Activated CD8-positive, alpha-beta T cell treated with anti-CD3 and anti-CD28 coated beads for 36 hours (primary cell): ENCODE results near the gene HAUS3. TPM values are rescaled to one million over a fixed set of nuclear protein-coding genes. Genes with fewer than 3 reads are reported as not detected.

Source experiments
- ATAC-seq: fragments of 200-7000 bp; cut with Tn5 transposase; one replicate; pipeline ENCODE4 v1.10.0; 2021; ENCODE audit warnings: mild to moderate bottlenecking, moderate library complexity
- CTCF ChIA-PET: fragments of 350-600 bp; sonication (Branson Sonifier 250); formaldehyde crosslinking; loops from one replicate; lab custom pipeline; 2021; ENCODE audit warnings: antibody characterized with exemption; lab: Charles Lee
- POLR2A ChIA-PET: fragments of 350-600 bp; sonication (Branson Sonifier 250); formaldehyde crosslinking; loops from one replicate; lab custom pipeline; 2021; ENCODE audit warnings: antibody characterized with exemption; lab: Charles Lee
- DNase-seq: peaks from one replicate; pipeline ENCODE4 v3.0.0-alpha.2; 2020
- H3K27ac Mint-ChIP-seq: one replicate; pipeline ENCODE4 v1.8.0; 2021; ENCODE audit warnings: mild to moderate bottlenecking, mixed read lengths
- H3K27me3 Mint-ChIP-seq: one replicate; pipeline ENCODE4 v1.8.0; 2021; ENCODE audit warnings: mixed read lengths
- H3K36me3 Mint-ChIP-seq: one replicate; pipeline ENCODE4 v1.8.0; 2021; ENCODE audit warnings: low read depth, mixed read lengths
- H3K4me1 Mint-ChIP-seq: one replicate; pipeline ENCODE4 v1.8.0; 2021; ENCODE audit warnings: low read depth, mixed read lengths
- H3K4me3 Mint-ChIP-seq: one replicate; pipeline ENCODE4 v1.8.0; 2021; ENCODE audit warnings: mild to moderate bottlenecking, moderate library complexity, mixed read lengths
- H3K9me3 Mint-ChIP-seq: one replicate; pipeline ENCODE4 v1.8.0; 2021; ENCODE audit warnings: mixed read lengths
- CTCF ChIP-seq: fragments of 200-600 bp; IDR thresholded peaks from one replicate; pipeline ENCODE4 v1.8.0; 2022; ENCODE audit warnings: antibody characterized with exemption, mild to moderate bottlenecking
- intact Hi-C: fragments of 100-400 bp; cut with micrococcal nuclease; formaldehyde crosslinking; loops from one replicate; pipeline ENCODE4 v1.10.0; 2022
- total RNA-seq, 2 experiments: library from RNA; stranded (reverse); gene quantifications; one replicate each; pipeline ENCODE4 v1.2.3, GENCODE V29; 2021

HAUS3 gene
- total RNA-seq, 2 experiments from 2014 or later, result 18.4 to 19.5 TPM

GRCh38 chr4:2248821-2249261, 6.9 kb upstream of the HAUS3 start:
- ATAC-seq (no peak), DNase-seq (no peak)
- ChIA-PET POLR2A (no interaction called here), CTCF (no interaction called here)
- no peak overlapping the region for H3K27ac Mint-ChIP-seq
- no peaks in the 10 kb centered on the region for H3K9me3 Mint-ChIP-seq
- H3K4me1 Mint-ChIP-seq, result peaks cover 14% of the 10 kb centered on the region
- H3K27me3 Mint-ChIP-seq, result no peaks in the 10 kb centered on the region
- no peaks in the 10 kb centered on the region for H3K36me3 Mint-ChIP-seq
- intact Hi-C loops, result no loop called here
- no peak for TF ChIP-seq CTCF
- no peak overlapping the region for H3K4me3 Mint-ChIP-seq

GRCh38 chr4:2248044-2248780, 6.3 kb upstream of the HAUS3 start:
- no peaks in the 10 kb centered on the region for H3K9me3 Mint-ChIP-seq
- intact Hi-C loops, result no loop called here
- no peak overlapping the region for H3K4me3 Mint-ChIP-seq
- ChIA-PET POLR2A (no interaction called here), CTCF (no interaction called here)
- no peaks in the 10 kb centered on the region for H3K27me3 Mint-ChIP-seq
- H3K36me3 Mint-ChIP-seq, result no peaks in the 10 kb centered on the region
- DNase-seq (no peak), ATAC-seq (no peak)
- H3K27ac Mint-ChIP-seq, result no peak overlapping the region
- TF ChIP-seq CTCF, result no peak
- H3K4me1 Mint-ChIP-seq, result peaks cover 18% of the 10 kb centered on the region

DNA sequence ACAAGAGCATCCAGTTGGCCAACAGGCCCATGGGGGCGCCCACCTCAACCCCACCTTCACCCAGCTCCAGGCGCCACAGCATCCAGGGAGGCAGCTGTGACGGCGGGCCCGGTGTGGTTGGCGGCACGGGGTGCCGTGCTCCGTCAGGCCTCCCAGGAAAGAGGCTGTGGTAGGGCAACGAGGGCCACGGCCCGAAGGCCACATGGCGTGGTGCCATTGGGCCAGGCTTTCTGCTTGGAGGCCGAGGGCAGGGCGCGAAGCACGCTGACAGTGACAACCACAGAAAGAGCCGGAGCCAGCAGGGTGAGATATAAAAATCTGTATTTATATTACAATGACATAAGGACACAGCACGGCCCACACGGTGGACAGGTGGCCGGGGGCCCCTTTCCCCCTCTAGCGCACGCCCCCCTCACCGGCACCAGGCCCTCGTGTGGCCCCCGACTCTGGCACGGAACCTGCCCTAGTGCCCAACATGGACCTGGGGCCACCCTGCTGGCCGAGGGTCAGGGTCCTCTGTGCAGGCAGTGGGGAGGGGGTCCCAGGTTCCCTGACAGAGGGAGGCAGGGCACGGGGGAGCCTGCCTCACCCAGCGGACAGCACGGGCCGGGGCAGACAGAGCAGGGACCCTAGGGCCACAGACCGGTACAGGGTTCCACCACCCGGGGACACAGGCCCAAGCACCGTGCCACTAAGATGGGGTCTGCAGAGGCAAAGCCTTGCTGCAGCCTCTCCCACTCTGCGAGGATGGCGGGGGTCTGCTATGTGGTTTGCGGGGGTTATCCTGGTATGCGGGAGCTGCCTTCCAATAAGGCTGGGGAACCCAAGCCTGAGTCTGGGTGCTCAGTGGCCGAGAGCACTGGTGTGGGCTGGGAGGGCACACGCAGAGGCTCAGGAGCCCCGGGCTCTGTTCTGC, 5.5 kb upstream of the HAUS3 start:
- Mint-ChIP-seq H3K27me3 (no peaks in the 10 kb centered on the region), H3K9me3 (no peaks in the 10 kb centered on the region), H3K4me3 (no peak overlapping the region), H3K27ac (no peak overlapping the region), H3K36me3 (no peaks in the 10 kb centered on the region), H3K4me1 (peaks cover 19% of the 10 kb centered on the region)
- DNase-seq, result no peak
- intact Hi-C loops, result no loop called here
- TF ChIP-seq CTCF, result no peak
- CTCF ChIA-PET, result no interaction called here
- POLR2A ChIA-PET, result no interaction called here
- ATAC-seq, result no peak

DNA sequence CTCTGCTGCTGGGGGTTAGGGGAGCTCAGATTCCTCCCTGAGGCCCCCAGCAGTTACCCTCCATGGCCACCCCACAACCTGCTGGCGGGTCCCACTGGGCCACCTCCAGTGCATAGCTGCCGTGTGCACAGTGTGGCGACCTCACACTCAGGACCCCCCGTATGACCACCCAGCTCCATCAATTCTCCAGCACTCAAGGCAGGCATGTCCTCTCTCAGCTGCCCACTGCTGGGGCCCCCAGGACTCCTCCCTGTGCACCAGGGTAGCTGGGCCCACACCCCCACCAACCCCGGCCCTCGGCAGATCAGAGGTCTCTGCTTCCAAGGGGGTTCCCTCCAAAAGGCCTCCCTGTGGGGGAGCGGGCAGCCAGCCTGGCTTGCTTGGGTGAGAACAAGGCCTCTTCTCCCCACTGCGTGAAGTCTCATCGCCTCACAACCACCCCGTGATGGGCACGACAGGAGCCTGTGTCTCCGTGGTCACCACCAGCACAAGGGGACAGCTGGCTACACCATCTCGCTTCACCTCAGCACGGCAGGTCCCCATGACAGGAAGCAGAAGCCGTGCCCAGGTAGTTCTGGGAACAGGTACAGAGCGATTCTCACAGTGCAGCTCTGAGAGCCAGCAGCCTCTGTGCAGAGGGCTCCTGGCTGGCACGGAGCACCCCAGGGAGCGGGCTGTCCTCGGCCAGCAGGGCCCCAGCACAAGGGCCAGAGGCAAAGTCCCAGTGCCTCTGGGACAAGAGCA, 4.6 kb upstream of the HAUS3 start:
- Mint-ChIP-seq H3K9me3 (no peaks in the 10 kb centered on the region), H3K27me3 (no peaks in the 10 kb centered on the region), H3K4me1 (peaks cover 21% of the 10 kb centered on the region), H3K36me3 (no peaks in the 10 kb centered on the region), H3K4me3 (no peak overlapping the region), H3K27ac (no peak overlapping the region)
- CTCF ChIA-PET, result no interaction called here
- DNase-seq (no peak), ATAC-seq (no peak)
- no peak for TF ChIP-seq CTCF
- intact Hi-C loops, result no loop called here
- POLR2A ChIA-PET, result interaction anchor here (0.6 kb wide), 1 partner anchor 184 kb away, joined by 3 read pairs; no protein-coding TSS in a partner anchor
